GM12873 (cell line): Measurements from ENCODE around the gene ADAMTSL2.

Source experiments
- CTCF ChIP-seq: IDR thresholded peaks from 2 replicates; pipeline ENCODE4 v1.5.1; 2012; ENCODE audit warnings: low read depth, mild to moderate bottlenecking, moderate library complexity, low read length, control low read depth; ENCODE audit not compliant: insufficient read depth; ENCODE audit errors: missing control alignments

The ADAMTSL2 gene

GRCh38 chr9:133511607-133512006 is 22.9 kb upstream of the ADAMTSL2 start:
- TF ChIP-seq CTCF: no peak

GRCh38 chr9:133512253-133513213 is 22.0 kb upstream of the ADAMTSL2 start:
- no peak for TF ChIP-seq CTCF

GRCh38 chr9:133513214-133514100 is 21.0 kb upstream of the ADAMTSL2 start:
- TF ChIP-seq CTCF: no peak

- TF ChIP-seq CTCF: no peak
Observed at GRCh38 chr9:133514460-133515239, 19.9 kb upstream of the ADAMTSL2 start.

- no peak for TF ChIP-seq CTCF
Observed at GRCh38 chr9:133515240-133515610, 19.3 kb upstream of the ADAMTSL2 start.

GRCh38 chr9:133515615-133516255 is 18.8 kb upstream of the ADAMTSL2 start:
- no peak for TF ChIP-seq CTCF
